Measurements from ENCODE around the gene F10.
"Not testable (repeated sequence)": the region's sequence is repeated elsewhere in the genome, so short reads cannot be mapped to it uniquely, and the experiment has no call there.

The F10 gene

DNA sequence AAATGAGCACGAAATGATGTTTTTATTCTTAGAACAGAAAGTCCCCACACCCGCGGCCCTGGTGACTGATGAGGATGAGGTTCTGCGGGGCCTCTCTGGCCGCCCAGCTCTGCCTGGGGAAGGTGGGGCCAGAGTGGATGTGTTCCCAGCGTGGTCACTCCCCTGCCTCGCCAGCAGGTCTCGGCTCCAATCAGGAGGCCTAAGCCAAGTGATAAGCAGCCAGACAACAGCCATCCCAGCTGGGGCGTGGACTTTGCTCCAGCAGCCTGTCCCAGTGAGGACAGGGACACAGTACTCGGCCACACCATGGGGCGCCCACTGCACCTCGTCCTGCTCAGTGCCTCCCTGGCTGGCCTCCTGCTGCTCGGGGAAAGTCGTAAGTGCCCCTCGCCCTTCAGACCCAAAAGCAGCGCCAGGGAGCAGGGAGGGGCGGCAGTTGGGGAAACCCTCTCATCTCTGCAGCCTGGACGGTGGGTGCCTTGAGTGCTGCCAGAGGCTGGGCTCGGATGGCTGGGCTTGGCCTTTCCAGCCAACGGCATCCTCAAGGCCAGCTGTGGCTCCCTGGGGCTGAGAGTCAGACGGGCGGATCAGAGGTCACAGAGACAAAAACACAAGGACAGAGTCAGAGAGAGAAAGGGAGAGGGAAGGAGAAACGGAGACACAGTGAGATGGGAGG lies at the start of gene F10:
Gene F10 (plus strand): TSS at position 250 of the 676 bp plus-strand sequence. CDS start 57 bp downstream, at position 307.
- no peak for FAIRE-seq

GRCh38 chr13:113073942-113074341 lies 48.7 kb upstream of the F10 start:
- no peak for FAIRE-seq

DNA sequence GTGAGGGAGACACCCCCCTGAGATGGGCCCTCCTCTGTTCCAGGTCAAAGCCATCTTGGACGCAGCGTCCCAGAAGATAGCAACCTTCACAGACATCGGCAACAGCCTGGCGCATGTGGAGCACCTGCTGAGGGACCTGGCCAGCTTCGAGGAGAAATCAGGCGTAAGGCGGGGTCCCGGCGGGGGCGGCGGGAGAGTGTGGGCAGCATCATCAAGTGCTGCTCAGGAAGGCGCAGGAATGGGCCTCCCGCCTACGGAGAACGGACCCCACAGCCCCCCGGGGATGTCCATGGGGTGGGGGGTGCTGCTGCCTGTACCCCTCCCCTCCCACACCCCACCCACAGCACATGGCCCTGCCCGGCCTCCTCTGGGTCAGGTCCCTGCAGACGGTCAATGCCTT lies 48.2 kb upstream of the F10 start:
- no peak for FAIRE-seq

GRCh38 chr13:113074876-113075275 lies 47.7 kb upstream of the F10 start:
- no peak for FAIRE-seq

DNA sequence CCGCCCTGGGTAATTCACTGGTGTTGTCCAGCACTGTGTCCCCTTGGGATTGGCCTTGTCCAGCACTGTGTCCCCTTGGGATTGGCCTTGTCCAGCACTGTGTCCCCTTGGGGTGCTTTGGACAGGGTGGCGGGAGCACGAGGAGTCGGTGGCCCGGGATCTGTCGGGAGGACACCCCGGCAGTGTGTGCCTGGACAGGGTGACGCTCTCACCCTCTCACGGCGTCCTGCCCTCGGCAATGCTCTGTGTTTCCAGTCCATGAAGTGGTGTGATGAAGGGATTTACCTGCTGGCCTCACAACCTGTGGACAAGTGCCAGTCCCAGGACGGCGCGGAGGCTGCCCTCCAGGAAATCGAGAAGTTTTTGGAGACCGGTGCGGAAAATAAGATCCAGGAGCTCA lies 46.9 kb upstream of the F10 start:
- FAIRE-seq, result no peak

DNA sequence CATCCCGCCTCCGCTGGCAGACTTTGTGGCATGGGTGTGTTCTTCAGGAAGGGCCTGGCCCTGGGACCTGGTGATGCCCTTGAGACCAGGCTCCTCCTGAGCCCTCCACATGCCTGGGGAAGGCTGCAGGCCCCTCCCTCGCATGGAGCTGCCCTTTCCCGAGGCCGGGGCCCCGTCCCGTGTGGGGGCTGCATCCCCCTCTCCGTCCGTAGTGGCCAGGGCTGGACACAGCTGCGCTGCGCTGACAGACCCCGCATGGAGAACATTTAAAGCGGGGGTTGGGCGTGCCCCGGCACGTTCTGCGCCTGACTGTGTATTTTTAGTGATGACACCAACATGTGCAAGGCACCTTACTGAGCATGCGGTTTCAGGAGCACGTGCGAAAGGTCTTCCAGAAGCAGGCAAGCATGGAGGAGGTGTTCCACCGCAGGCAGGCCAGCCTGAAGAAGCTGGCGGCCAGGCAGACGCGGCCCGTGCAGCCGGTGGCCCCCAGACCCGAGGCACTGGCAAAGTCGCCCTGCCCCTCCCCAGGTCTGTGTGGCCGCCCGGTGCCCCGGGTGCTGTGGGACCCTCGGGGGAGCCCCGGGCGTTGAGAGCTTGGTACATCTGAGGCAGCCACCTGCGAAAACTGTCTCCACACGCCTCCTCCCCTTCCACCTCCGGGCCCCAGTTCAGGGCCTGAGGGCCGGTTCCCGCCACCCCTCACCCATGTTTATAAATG lies 45.8 kb upstream of the F10 start:
- FAIRE-seq, result no peak

- no peak for FAIRE-seq
These were observed 45.0 kb upstream of the F10 start for GRCh38 chr13:113077566-113077952.

DNA sequence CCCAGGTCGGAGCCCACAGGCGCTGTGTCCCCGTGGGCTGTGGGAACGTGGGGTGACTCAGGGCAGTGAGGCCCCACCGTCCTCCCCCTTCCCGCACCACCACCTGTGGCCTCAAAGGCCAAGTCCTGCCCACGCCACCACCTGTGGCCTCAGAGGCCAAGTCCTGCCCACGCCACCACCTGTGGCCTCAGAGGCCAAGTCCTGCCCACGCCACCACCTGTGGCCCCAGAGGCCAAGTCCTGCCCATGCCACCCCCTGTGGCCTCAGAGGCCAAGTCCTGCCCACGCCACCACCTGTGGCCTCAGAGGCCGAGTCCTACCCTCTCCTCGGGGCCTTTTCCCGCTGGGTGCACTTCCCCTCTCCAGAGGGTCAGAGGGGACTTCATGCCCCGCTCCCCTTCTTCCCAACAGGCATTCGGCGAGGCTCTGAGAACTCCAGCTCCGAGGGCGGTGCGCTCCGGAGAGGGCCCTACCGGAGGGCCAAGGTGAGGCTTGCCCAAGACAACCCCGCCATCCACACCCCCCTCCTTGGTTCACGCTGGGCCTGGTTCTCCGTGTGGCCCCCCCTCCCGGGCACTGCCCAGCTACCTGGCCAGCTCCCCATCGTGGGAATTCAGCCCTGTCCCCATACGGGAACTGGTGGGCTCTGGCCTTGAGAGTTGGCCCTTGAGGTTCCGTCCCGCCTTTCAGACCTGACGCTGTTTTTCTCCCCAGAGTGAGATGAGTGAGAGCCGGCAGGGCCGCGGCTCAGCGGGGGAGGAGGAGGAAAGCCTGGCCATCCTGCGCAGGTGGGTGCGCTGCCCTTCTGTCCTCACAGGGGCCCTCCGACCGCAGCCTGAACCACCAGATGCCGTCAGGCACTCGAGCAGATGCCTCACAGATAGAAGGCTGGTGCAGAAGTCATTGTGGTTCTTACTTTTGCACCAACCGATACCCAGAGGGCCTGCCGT lies 44.4 kb upstream of the F10 start:
- FAIRE-seq, result no peak

DNA sequence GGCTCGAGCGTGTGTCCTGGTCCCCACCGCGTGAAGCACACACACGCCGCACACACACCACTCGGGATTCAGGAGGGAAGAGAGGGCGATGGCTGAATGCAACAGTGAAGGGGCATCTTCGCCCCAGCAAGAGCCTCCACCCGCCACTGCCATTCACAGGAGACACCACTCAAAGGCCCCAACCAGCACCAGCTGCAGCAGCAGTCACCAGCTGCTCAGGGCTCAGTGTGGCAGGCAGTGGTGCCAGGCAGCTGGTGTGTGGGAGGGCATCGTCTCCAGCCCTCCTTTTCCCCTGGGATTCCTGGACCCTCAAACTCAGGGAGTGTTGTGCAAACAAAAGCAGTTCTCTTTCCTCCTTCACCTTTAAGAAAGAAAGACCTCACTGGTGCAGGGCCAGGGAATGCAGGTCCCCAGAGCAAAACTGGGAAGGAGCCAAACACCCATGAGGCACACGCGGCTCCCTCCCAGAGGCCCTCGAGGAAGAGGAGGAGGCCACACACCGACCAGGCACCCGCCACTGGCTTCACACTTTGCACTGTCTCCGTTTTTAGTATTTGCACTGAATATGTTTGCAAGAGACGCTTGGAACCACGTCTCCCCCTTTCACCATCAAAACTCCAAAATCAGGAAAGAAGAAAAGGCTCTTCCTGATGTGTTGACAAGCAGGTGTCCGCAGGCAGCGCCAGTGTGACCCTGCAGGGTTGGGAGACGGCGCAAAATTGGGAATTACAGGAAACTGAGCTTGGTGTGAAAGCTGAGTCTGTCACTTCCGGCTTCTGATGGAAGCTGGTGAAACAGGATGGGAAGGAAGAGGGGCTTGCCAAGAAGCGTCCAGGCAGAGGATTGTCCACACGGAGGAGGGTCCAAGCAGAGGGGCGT lies 43.5 kb upstream of the F10 start:
- no peak for FAIRE-seq

DNA sequence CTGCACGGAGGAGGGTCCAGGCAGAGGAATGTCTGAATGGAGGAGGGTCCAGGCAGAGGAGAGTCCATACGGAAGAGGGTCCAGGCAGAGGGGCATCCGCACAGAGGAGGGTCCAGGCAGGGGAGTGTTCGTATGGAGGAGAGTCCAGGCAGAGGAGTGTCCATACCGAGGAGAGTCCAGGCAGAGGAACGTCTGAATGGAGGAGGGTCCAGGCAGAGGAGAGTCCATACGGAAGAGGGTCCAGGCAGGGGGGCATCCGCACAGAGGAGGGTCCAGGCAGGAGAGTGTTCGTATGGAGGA lies 42.9 kb upstream of the F10 start:
- FAIRE-seq, result not testable (repeated sequence)

DNA sequence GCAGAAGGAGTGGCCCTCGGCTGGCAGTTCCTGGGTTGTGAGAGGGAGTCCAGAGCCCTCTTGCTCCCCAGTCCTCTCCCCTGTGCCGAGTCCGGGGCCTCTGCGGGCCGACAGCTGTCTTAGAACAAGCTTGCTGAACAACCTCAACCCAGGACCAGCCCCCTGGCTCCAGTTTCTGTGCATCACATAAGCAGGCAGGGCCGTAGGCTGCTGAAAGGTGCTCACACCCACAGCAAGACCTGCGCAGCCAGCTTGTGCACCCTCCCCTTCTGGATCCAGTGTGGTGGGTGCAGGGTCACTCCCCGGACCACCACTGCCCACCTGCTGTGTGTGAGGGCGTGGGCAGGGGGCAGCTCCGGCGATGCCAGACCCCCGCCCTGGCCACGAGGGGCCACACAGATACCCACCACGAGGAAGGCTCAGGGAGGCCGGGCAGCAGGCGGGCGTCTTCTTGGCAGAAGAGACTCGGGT lies 42.2 kb upstream of the F10 start:
- FAIRE-seq, result no peak

GRCh38 chr13:113080901-113081521 lies 41.6 kb upstream of the F10 start:
- FAIRE-seq, result no peak

- no peak for FAIRE-seq
These were observed 40.2 kb upstream of the F10 start for GRCh38 chr13:113082198-113083021.

DNA sequence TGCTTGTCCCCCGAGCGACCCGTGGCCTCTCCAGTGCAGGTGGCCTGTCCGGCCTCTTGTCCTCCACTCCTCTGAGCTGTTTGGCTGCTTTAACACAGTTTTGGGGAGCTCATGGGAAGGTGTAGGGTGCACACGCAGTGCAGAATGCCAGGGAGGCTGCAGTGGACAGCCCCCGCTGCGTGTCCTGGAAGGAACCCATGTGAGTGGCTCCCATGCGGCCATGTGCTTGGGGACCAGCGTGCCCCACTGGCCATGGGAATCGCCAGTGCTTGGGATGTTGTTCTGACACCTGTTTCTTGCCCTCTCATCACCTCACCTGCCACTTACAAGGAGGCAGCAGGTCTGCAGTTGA lies 39.6 kb upstream of the F10 start:
- FAIRE-seq, result no peak

DNA sequence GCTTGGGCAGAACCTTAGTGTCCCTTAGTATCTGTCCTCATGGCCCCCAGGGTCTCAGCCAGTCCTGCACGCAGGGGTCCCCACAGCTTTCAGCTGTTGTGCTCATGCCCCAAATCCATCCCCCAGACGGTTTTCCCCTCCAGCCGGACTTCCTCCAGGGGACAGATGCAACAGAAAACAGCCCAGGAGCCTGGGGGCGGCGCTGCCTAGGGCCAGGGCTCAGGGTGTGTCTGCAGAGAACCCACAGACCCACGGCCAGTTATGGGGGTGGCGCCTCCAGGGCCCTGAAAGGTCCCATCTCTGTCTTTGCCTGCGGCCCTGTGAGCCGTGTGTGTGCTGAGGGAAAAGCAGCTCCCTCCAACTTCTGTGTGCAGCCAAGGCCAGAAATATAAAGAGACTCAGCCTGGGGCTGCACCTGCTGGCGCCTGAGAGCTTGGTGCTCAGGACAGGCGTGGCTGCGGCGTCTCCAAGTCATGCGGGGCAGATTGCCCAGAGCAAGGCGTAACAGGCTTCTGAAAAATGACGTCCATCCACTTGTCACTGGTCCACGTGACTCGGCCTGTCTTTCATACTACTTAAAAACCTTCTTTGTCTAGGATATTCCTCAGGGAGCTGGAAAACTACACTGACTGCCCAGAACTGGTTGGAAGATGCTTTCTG lies 39.1 kb upstream of the F10 start:
- FAIRE-seq, result no peak

- FAIRE-seq, result no peak
These were observed 38.3 kb upstream of the F10 start for GRCh38 chr13:113084094-113084942.

GRCh38 chr13:113084943-113085540 lies 37.6 kb upstream of the F10 start:
- FAIRE-seq, result no peak

- FAIRE-seq, result no peak
These were observed 36.4 kb upstream of the F10 start for GRCh38 chr13:113086031-113086750.

Data from islet of Langerhans (tissue), 1 donor.